Measurements from ENCODE around the gene MAGED4. TPM values are rescaled to one million over a fixed set of nuclear protein-coding genes. Genes with fewer than 3 reads are reported as not detected.
"Not testable (repeated sequence)": the region's sequence is repeated elsewhere in the genome, so short reads cannot be mapped to it uniquely, and the experiment has no call there.

The MAGED4 gene
- total RNA-seq, result 31.8 and 42.3 TPM in 2 replicates

GRCh38 chrX:52184440-52185077 is at the start of gene MAGED4:
Gene MAGED4 (plus strand): TSS chrX:52184888. CDS start chrX:52185923, 1,035 bp downstream.
- DNase-seq (ENCODE audit: low read depth), result not testable (repeated sequence)

GRCh38 chrX:52138830-52139544 is 45.7 kb upstream of the MAGED4 start:
- no peak for DNase-seq (ENCODE audit: low read depth)

GRCh38 chrX:52139545-52139895 is 45.2 kb upstream of the MAGED4 start:
- DNase-seq (ENCODE audit: low read depth), result no peak

GRCh38 chrX:52140020-52140419 is 44.7 kb upstream of the MAGED4 start:
- no peak for DNase-seq (ENCODE audit: low read depth)

- DNase-seq (ENCODE audit: low read depth), result not testable (repeated sequence)
Observed at GRCh38 chrX:52150667-52151066, 34.0 kb upstream of the MAGED4 start.

- not testable (repeated sequence) for DNase-seq (ENCODE audit: low read depth)
Observed at GRCh38 chrX:52160140-52160539, 24.5 kb upstream of the MAGED4 start.

- no peak for DNase-seq (ENCODE audit: low read depth)
Observed at GRCh38 chrX:52166840-52167239, 17.8 kb upstream of the MAGED4 start.

- not testable (repeated sequence) for DNase-seq (ENCODE audit: low read depth)
Observed at GRCh38 chrX:52171055-52171454, 13.6 kb upstream of the MAGED4 start.

- not testable (repeated sequence) for DNase-seq (ENCODE audit: low read depth)
Observed at GRCh38 chrX:52185078-52185453, 378 bp downstream of the MAGED4 start.

- not testable (repeated sequence) for DNase-seq (ENCODE audit: low read depth)
Observed at GRCh38 chrX:52211405-52211804, 26.7 kb downstream of the MAGED4 start.

GRCh38 chrX:52213276-52213675 is 28.6 kb downstream of the MAGED4 start:
- DNase-seq (ENCODE audit: low read depth), result no peak

GRCh38 chrX:52216541-52216940 is 31.9 kb downstream of the MAGED4 start:
- no peak for DNase-seq (ENCODE audit: low read depth)

- DNase-seq (ENCODE audit: low read depth), result no peak
Observed at GRCh38 chrX:52217494-52218160, 32.9 kb downstream of the MAGED4 start.

- no peak for DNase-seq (ENCODE audit: low read depth)
Observed at GRCh38 chrX:52220936-52221335, 36.2 kb downstream of the MAGED4 start.

Other genes with a start within 250 kb of the MAGED4 start
- gene MAGED4B, start 115.7 kb upstream of the MAGED4 start, total RNA-seq, result 16.1 and 55.3 TPM in 2 replicates
- not detected in 2 replicates for gene XAGE2, start 184.1 kb downstream of the MAGED4 start, total RNA-seq

Measured in renal cortical epithelial cell (primary cell).